ENCODE measurements around the gene ACP7. TPM values are rescaled to one million over a fixed set of nuclear protein-coding genes. Genes with fewer than 3 reads are reported as not detected.

ACP7 gene
- total RNA-seq, 2 experiments from 2014 or later: not detected

DNA sequence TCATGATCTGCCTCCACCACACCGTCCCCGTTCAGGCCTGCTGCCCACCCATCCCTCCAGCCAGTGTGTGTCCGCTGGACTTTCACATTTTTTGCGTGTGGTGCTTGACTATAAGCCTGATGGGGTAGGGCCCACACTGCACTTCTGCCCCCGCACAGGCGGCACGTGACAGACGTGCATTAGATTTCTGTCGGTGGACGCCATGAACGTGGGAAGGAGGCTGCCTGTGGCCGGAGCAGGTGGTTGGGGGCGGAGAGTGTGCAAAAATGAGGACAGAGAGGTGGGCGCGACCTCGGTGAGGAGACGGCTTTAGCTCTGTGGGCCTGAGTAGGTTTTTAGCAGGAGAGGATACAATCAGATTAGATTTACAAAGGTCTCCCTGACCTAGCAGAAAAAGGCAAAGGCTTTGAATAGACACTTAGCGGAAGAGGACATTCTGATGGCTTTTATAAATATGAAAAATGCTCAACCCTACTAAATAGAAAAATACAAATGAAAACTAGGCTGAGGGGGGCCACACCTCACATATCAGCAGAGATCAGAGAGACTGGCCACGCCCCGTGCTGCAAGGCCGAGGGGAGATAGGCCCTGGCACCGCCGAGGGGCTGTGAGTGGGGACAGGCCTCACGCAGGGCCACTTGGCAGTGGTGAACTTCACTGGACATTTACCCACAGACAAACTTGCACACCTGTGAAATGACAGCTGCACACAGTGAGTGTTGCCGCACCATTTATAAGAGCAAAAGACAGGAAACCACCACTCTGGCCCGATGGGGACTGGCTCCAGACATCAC, 66.8 kb downstream of the ACP7 start:
- DNase-seq (no peak), ATAC-seq (no peak)
- ChIA-PET CTCF (interaction anchor here (0.7 to 1.0 kb wide), 2 partner anchors 99 to 176 kb away, joined by 3 read pairs; no protein-coding TSS in a partner anchor), POLR2A (no interaction called here)
- Mint-ChIP-seq H3K36me3 (ENCODE audit: low read depth) (peaks cover 5% of the 10 kb centered on the region), H3K27ac (no peak overlapping the region), H3K4me3 (no peak overlapping the region), H3K9me3 (no peaks in the 10 kb centered on the region), H3K27me3 (no peaks in the 10 kb centered on the region), H3K4me1 (ENCODE audit: low read depth) (peaks cover 12% of the 10 kb centered on the region)
- TF ChIP-seq CTCF (IDR thresholded peaks at IDR 0.05): no peak
- intact Hi-C loops (cut with micrococcal nuclease): no loop called here

- no peaks in the 10 kb centered on the region for H3K27me3 Mint-ChIP-seq
- TF ChIP-seq CTCF (IDR thresholded peaks at IDR 0.05): no peak
- CTCF ChIA-PET: interaction anchor here (0.7 to 1.0 kb wide), 3 partner anchors 30 to 178 kb away, joined by 3 read pairs; no protein-coding TSS in a partner anchor
- peaks cover 5% of the 10 kb centered on the region for H3K36me3 Mint-ChIP-seq (ENCODE audit: low read depth)
- intact Hi-C loops (cut with micrococcal nuclease): no loop called here
- no peak for DNase-seq
- no peak for ATAC-seq
- peaks cover 16% of the 10 kb centered on the region for H3K4me1 Mint-ChIP-seq (ENCODE audit: low read depth)
- no peaks in the 10 kb centered on the region for H3K9me3 Mint-ChIP-seq
- POLR2A ChIA-PET: no interaction called here
- H3K4me3 Mint-ChIP-seq: no peak overlapping the region
- H3K27ac Mint-ChIP-seq: no peak overlapping the region
Observed at GRCh38 chr19:39152066-39152465, 67.9 kb downstream of the ACP7 start.

DNA sequence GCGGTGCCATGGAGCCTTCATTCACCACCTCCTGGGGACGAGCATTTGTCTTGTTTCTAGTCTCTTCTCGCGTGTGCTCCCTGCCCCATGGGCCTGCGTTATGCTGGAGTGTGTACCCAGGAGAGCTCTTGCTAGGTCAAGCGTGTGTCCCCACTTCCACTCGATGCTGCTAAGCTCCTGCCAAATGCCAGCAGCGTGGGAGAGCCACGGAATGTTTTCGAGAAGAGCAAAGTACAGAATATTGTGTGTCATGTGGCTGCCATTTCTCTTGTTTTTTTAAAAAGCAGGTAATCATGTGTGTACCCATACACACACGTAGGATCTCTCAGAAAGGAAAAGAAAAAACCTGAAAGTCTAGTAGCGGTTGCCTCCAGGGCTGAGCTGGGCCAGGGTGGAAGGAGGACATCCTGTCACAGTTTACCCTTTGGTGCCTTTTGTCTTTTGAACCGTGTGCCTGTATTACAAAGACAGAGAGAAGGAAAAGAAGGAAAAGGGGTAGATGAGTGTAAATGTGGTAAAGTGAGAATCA, 70.0 kb downstream of the ACP7 start:
- DNase-seq (no peak), ATAC-seq (no peak)
- no peaks in the 10 kb centered on the region for H3K27me3 Mint-ChIP-seq
- H3K36me3 Mint-ChIP-seq (ENCODE audit: low read depth): no peaks in the 10 kb centered on the region
- H3K27ac Mint-ChIP-seq: no peak overlapping the region
- H3K9me3 Mint-ChIP-seq: no peaks in the 10 kb centered on the region
- TF ChIP-seq CTCF (IDR thresholded peaks at IDR 0.05): no peak
- intact Hi-C loops (cut with micrococcal nuclease): no loop called here
- ChIA-PET POLR2A (no interaction called here), CTCF (interaction anchor here (1.0 kb wide), 1 partner anchor 43 kb away, joined by 3 read pairs; no protein-coding TSS in a partner anchor)
- H3K4me3 Mint-ChIP-seq: no peak overlapping the region
- peaks cover 18% of the 10 kb centered on the region for H3K4me1 Mint-ChIP-seq (ENCODE audit: low read depth)

DNA sequence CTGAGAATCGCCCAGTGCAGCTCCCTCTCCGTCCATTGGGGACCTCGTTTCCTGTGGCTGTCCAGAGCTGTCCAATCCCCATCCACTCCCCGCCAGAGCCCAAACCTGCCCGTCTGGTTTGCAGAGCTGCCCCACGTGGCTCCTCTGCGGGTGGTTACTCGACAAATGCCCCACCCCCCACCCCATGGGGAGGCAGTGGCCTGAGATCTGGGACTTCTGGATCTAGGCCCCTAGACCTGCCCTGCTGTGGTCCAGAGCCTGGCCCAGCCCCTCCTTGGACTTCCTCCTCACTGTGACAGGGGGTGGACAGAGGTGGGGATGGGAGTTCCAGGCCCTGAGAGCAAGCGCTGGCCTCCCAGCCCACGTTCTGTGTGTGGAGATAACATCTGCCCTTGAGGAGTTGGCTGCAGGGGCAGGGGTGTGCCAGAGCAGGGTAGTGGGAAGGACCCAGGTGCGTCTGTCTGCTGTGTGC, 70.5 kb downstream of the ACP7 start:
- intact Hi-C loops (cut with micrococcal nuclease): no loop called here
- H3K4me3 Mint-ChIP-seq: no peak overlapping the region
- H3K4me1 Mint-ChIP-seq (ENCODE audit: low read depth): peaks cover 18% of the 10 kb centered on the region
- no peak for DNase-seq
- no peak for ATAC-seq
- no peak for TF ChIP-seq CTCF (IDR thresholded peaks at IDR 0.05)
- CTCF ChIA-PET: no interaction called here
- no peaks in the 10 kb centered on the region for H3K36me3 Mint-ChIP-seq (ENCODE audit: low read depth)
- POLR2A ChIA-PET: no interaction called here
- H3K27me3 Mint-ChIP-seq: no peaks in the 10 kb centered on the region
- H3K9me3 Mint-ChIP-seq: no peaks in the 10 kb centered on the region
- no peak overlapping the region for H3K27ac Mint-ChIP-seq

DNA sequence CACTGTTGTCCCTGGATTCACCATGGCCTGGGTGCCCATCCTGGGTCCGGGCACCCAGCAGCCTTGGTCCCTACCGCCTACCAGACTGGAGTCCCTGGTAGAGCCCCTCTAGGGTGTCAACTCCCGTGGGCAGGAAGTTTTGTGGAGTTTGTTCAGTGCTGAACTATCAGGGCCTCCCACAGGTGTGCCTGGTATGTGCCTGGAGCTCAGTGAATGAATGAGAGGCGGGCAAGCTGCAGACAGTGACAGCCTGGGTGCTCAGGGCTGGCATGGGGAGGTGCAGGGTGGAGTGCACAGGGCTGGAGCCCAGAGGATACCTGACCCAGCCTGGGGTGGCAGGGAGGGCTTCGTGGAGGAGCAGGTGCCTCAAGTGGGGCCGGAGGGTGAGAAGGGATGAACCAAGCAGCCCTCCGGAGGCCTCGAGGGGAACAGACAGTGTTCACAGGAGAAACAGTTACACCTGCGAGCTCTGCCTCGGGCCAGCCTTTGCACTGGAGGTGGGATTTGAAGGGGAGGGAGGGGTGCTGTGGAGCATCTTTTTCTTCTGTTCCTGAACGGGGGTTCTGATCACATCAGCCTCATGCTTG, 71.0 kb downstream of the ACP7 start:
- POLR2A ChIA-PET: interaction anchor here (0.9 kb wide), 1 partner anchor 10 kb away, joined by 3 read pairs; no protein-coding TSS in a partner anchor
- Mint-ChIP-seq H3K4me3 (no peak overlapping the region), H3K9me3 (no peaks in the 10 kb centered on the region), H3K27ac (no peak overlapping the region), H3K36me3 (ENCODE audit: low read depth) (no peaks in the 10 kb centered on the region), H3K27me3 (no peaks in the 10 kb centered on the region), H3K4me1 (ENCODE audit: low read depth) (peaks cover 18% of the 10 kb centered on the region)
- ATAC-seq: no peak
- no peak for DNase-seq
- CTCF ChIA-PET: no interaction called here
- no peak for TF ChIP-seq CTCF (IDR thresholded peaks at IDR 0.05)
- intact Hi-C loops (cut with micrococcal nuclease): no loop called here
